Loucy (cell line): ENCODE results near the gene GPRIN1.

ENCODE experiments used
- EZH2phosphoT487 ChIP-seq: fragments of 200-600 bp; IDR thresholded peaks from 2 replicates; pipeline ENCODE4 v1.6.1; 2018; ENCODE audit warnings: antibody characterized with exemption, mild to moderate bottlenecking, moderate library complexity, borderline replicate concordance
- TF ChIP-seq, protein P1 (sequence below): fragments of 200-600 bp; sonication (generic); conservative IDR thresholded peaks from 2 replicates; pipeline ENCODE4 v1.5.1; 2014; ENCODE audit warnings: mild to moderate bottlenecking, antibody characterized with exemption, low read length

DNA sequence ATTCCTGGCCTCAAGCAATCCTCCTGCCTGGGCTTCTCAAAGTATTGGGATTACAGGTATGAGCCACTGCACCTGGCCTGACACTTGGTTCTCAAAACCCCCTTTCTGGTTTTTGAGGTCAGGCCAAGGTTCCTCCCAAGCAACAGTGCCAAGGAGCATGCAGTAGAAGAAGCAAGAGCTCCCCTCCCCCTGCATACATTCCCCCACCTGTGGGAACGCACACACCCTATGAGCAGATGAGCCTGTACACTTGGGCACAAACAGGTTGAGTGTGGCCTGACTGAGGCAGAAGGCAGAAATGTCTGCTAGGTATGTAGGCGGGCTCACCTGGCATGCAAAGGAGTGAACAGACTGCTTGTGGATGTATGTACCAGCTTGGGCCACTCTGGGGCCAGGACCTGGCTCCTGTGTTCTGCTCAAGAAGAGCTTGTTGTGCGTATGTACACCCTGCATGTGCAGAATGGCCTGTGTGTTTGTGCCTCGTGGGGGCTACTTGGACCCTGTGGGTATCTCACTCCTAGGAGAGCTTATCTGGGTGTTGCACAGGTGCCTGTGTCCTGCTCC lies 1.7 kb downstream of the GPRIN1 start:
- TF ChIP-seq, protein P1, sequence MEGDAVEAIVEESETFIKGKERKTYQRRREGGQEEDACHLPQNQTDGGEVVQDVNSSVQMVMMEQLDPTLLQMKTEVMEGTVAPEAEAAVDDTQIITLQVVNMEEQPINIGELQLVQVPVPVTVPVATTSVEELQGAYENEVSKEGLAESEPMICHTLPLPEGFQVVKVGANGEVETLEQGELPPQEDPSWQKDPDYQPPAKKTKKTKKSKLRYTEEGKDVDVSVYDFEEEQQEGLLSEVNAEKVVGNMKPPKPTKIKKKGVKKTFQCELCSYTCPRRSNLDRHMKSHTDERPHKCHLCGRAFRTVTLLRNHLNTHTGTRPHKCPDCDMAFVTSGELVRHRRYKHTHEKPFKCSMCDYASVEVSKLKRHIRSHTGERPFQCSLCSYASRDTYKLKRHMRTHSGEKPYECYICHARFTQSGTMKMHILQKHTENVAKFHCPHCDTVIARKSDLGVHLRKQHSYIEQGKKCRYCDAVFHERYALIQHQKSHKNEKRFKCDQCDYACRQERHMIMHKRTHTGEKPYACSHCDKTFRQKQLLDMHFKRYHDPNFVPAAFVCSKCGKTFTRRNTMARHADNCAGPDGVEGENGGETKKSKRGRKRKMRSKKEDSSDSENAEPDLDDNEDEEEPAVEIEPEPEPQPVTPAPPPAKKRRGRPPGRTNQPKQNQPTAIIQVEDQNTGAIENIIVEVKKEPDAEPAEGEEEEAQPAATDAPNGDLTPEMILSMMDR: no peak
- TF ChIP-seq EZH2phosphoT487: no peak
